Measurements from ENCODE around the gene ITPR1. TPM values are rescaled to one million over a fixed set of nuclear protein-coding genes. Genes with fewer than 3 reads are reported as not detected.

ITPR1 gene
- total and polyA plus RNA-seq, 2 experiments from 2014 or later, result 17.6 to 28.8 TPM

GRCh38 chr3:4623421-4623999 is 130.4 kb downstream of the ITPR1 start:
- TF ChIP-seq, protein P1, sequence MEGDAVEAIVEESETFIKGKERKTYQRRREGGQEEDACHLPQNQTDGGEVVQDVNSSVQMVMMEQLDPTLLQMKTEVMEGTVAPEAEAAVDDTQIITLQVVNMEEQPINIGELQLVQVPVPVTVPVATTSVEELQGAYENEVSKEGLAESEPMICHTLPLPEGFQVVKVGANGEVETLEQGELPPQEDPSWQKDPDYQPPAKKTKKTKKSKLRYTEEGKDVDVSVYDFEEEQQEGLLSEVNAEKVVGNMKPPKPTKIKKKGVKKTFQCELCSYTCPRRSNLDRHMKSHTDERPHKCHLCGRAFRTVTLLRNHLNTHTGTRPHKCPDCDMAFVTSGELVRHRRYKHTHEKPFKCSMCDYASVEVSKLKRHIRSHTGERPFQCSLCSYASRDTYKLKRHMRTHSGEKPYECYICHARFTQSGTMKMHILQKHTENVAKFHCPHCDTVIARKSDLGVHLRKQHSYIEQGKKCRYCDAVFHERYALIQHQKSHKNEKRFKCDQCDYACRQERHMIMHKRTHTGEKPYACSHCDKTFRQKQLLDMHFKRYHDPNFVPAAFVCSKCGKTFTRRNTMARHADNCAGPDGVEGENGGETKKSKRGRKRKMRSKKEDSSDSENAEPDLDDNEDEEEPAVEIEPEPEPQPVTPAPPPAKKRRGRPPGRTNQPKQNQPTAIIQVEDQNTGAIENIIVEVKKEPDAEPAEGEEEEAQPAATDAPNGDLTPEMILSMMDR (IDR thresholded peaks at IDR 0.05; ENCODE audit: low read depth, low read length), result no peak
- Histone ChIP-seq H3K27me3 (no peaks in the 10 kb centered on the region), H3K4me3 (no peak overlapping the region), H3K36me3 (no peaks in the 10 kb centered on the region), H3K27ac (no peak overlapping the region), H3K9me3 (ENCODE audit: low read depth) (no peaks in the 10 kb centered on the region), H3K4me1 (ENCODE audit: low read depth) (no peaks in the 10 kb centered on the region)
- no peak for DNase-seq (ENCODE audit: low read depth in 1 of 2, low spot score in 1 of 2)

DNA sequence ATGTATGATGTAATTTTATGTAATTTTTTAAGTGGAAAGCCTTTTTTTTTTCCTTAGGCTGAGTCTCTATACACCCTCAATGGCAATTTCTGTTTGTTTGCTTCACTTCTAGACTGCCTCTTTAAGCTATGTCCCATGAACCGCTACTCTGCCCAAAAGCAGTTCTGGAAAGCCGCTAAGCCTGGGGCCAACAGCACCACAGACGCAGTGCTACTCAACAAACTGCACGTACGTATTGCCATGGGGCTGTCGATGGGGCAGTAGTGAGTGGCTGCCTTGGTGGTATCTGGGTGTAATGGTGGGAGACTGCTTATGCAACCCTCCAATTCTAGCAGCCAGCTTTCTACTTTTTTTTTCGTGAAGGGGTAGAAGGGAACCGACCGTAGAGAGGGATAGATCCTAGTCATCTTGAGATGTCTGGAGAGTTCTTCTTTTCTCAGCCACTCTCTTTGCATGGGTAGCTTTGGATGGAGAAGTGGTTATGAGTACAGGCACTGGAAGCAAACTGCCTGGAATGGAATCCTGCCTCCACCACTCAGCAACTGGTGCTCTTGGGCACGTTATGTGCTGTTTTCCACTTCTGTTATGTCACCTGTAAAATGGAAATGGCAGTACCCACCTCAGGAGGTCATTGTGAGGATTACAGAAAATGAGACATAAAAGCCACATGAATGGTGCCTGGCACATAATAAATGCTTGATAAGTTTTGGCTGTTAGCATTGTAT is 134.7 kb downstream of the ITPR1 start:
- Histone ChIP-seq H3K4me1 (ENCODE audit: low read depth) (no peaks in the 10 kb centered on the region), H3K36me3 (no peaks in the 10 kb centered on the region), H3K27me3 (no peaks in the 10 kb centered on the region), H3K4me3 (no peak overlapping the region), H3K9me3 (ENCODE audit: low read depth) (no peaks in the 10 kb centered on the region), H3K27ac (no peak overlapping the region)
- TF ChIP-seq, protein P1 (IDR thresholded peaks at IDR 0.05; ENCODE audit: low read depth, low read length), result no peak
- DNase-seq (ENCODE audit: low read depth in 1 of 2, low spot score in 1 of 2), result no peak

- Histone ChIP-seq H3K27ac (no peak overlapping the region), H3K9me3 (ENCODE audit: low read depth) (no peaks in the 10 kb centered on the region), H3K4me1 (ENCODE audit: low read depth) (no peaks in the 10 kb centered on the region), H3K27me3 (no peaks in the 10 kb centered on the region), H3K4me3 (no peak overlapping the region), H3K36me3 (no peaks in the 10 kb centered on the region)
- TF ChIP-seq, protein P1 (IDR thresholded peaks at IDR 0.05; ENCODE audit: low read depth, low read length), result no peak
- peak in 1 of 2 donors; percentile 8 for DNase-seq (ENCODE audit: low read depth in 1 of 2, low spot score in 1 of 2)
These were observed 136.2 kb downstream of the ITPR1 start for GRCh38 chr3:4629095-4630007.

GRCh38 chr3:4633078-4634004 is 140.2 kb downstream of the ITPR1 start:
- Histone ChIP-seq H3K27ac (no peak overlapping the region), H3K4me3 (no peak overlapping the region), H3K9me3 (ENCODE audit: low read depth) (no peaks in the 10 kb centered on the region), H3K27me3 (no peaks in the 10 kb centered on the region), H3K36me3 (no peaks in the 10 kb centered on the region), H3K4me1 (ENCODE audit: low read depth) (no peaks in the 10 kb centered on the region)
- peak; percentile 66 to 82 for DNase-seq (ENCODE audit: low read depth in 1 of 2, low spot score in 1 of 2)
- TF ChIP-seq, protein P1 (IDR thresholded peaks at IDR 0.05; ENCODE audit: low read depth, low read length), result peak; percentile 90

DNA sequence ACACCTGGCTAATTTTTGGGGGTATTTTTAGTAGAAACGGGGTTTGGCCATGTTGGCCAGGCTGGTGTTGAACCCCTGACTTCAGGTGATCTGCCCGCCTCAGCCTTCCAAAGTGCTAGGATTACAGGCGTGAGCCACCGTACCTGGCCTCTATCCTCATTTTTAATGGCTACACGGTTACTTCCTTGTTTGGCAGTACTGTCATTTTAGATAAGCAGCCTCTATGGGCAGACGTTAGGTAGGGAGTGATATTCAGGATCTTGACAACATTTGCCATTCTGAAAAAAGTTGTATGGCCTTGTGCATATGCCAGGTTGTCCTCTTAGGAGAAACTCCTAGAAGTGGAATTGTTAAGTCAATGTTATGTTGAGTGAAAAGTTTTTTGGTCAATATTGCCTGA is 141.7 kb downstream of the ITPR1 start:
- no peak overlapping the region for H3K27ac ChIP-seq
- no peaks in the 10 kb centered on the region for H3K27me3 ChIP-seq
- DNase-seq (ENCODE audit: low read depth in 1 of 2, low spot score in 1 of 2), result no peak
- TF ChIP-seq, protein P1 (IDR thresholded peaks at IDR 0.05; ENCODE audit: low read depth, low read length), result no peak
- H3K9me3 ChIP-seq (ENCODE audit: low read depth), result no peaks in the 10 kb centered on the region
- H3K4me3 ChIP-seq, result no peak overlapping the region
- no peaks in the 10 kb centered on the region for H3K4me1 ChIP-seq (ENCODE audit: low read depth)
- H3K36me3 ChIP-seq, result no peaks in the 10 kb centered on the region
